GM20000 (cell line): ENCODE results near the gene AGMO.

Source experiments
- DNase-seq: peaks from one replicate; pipeline ENCODE4 v3.0.0; 2012; ENCODE audit warnings: low spot score
- CTCF ChIP-seq: IDR thresholded peaks from 2 replicates; pipeline ENCODE4 v1.5.1; 2012; ENCODE audit warnings: mild to moderate bottlenecking, control low read depth; ENCODE audit errors: extremely low read depth, missing control alignments

AGMO gene

DNA sequence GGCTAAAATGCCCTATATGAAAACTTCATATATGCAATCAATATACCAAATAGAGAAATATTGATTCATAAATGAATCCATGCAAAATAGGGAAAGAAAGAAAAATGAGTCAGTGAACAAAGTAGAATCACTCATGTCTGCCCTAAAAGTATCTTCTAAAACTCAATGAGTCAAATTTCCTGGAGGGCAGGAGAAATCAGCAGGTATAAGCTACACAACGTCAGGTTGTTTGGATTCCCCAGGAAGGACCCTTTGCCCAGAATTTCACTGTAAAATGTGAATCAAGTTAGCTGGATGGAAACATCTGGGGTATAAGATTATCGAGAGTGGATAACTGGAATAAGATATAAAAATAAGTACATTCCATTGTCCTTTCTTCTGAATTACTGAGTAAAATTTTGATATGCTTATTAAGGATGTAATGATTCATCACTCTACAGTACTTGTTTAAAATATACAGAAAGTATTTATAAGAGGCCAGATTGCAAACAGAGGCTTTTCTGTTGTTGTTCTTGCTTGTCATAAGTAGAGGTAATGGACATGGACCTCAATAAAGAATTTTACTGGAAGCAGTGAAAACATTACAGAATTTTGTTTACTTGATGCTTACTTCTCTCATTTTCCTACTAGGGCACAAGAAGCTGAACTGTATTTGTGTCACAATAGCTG lies 99.0 kb downstream of the AGMO start:
- no peak for DNase-seq
- no peak for TF ChIP-seq CTCF

- no peak for TF ChIP-seq CTCF
- no peak for DNase-seq
Measured at GRCh38 chr7:15461576-15461975, 100.2 kb downstream of the AGMO start.

DNA sequence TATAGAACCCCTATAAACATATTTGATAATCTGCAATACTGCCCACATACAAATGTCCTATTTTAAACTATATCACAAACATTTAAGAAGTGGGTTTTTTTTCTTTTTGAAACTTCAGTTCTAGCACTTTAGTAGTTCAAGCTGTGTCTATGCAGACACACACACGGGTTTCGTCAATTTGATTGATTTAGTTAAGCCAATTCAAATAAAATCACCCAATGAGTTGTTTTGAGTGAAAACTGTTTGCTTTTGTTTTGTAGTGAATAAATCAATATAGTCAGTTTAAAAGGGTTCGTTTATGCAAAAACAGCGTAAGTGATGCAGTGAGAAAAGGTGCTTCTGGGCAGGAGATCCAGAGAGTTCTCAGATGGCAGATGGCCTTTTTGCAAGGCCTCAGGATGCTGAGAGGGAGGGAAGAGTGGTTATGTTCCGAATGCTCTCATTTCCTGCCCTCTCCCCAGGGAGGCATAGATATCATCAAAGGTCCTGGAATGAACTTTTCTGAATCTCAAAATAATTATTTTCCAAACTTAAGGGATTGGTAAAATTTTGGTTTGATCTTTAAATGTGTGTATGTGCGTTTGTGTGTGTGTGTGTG lies 102.7 kb downstream of the AGMO start:
- no peak for TF ChIP-seq CTCF
- no peak for DNase-seq

DNA sequence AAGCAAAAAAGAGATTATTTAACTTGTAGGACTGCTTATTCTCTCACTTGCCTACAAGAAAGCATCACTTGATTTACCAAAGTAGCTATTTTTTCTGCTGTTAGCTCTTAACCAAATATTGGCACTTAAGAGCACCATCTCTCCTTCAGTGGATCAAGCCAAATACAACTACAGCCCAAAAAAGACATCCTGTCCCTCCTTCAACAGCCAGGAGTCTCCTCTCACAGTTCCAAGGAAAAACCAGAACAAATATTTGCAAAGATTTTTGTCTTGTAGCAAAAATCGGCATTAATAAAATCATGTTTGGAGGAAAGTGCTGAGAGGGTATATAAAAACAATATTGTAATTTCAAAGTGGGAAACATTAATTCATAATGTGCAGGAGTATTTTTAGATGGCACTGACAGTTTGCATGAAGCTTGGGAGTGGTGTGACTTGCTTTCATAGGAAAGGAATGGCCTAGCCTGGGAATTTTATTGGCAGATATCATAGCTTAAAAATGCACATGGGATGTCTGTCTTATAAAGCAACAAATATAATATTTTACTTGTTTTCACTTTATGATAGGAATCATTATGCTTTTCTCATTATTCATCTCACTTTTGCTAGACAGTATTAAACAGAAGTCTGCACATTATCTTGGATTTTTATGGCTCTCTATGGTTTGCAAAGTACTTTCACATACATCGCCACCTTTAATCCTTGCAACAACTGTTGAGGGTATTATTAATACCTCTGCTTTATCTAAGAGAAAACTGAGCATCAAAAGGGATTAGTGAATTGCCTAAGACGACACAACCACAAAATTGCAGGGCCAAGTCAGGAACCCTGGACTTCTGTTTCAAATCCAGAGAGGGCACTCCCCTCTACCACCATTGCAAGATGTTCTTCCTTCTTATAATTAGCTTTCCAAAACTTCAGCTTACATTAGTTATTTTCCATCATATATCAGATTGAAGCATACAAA lies 103.5 kb downstream of the AGMO start:
- no peak for TF ChIP-seq CTCF
- DNase-seq = no peak

- DNase-seq = no peak
- no peak for TF ChIP-seq CTCF
Measured at GRCh38 chr7:15452670-15453069, 109.1 kb downstream of the AGMO start.

GRCh38 chr7:15446722-15447121 lies 115.1 kb downstream of the AGMO start:
- DNase-seq = no peak
- TF ChIP-seq CTCF = no peak

- TF ChIP-seq CTCF = no peak
- DNase-seq = no peak
Measured at GRCh38 chr7:15446280-15446679, 115.5 kb downstream of the AGMO start.
